Measurements from ENCODE around the gene HOXC10.

- TF ChIP-seq CTCF (IDR thresholded peaks at IDR 0.05) (peak; percentile 37), EZH2 (IDR thresholded peaks at IDR 0.05; ENCODE audit: borderline replicate concordance, insufficient read depth, low read depth, low read length, poor library complexity, severe bottlenecking) (no peak)
Observed at GRCh38 chr12:53980104-53980801, 4.7 kb upstream of the HOXC10 start.
